HG02981 (cell line): ENCODE measurements around the gene VGLL4.

ENCODE experiments used
- ATAC-seq: cut with Tn5 transposase; IDR thresholded peaks from one replicate; pipeline ENCODE4 v1.9.1; 2021; ENCODE audit warnings: mild to moderate bottlenecking, moderate library complexity; ENCODE audit not compliant: unreplicated experiment

Gene VGLL4

DNA sequence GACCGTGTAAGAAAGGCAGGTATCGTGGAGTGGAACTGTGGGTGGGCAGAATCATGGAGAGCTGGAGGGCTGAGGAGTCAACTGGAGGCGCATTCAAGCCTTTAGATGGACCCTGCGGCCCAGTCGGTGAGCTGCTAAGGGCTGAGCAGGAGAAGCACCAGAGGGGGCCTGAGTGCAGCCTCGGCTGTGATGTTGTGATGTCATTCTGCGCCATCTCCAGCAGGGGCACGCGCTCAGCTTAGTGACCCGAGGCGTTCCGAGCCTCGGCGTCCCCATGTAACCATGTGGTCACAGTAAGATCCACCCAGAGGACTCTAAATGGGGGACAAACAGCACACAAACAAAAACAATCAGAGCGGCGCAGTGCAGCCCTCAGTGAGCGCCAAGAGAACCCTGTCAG lies 76.8 kb downstream of the VGLL4 start:
- no peak for ATAC-seq

DNA sequence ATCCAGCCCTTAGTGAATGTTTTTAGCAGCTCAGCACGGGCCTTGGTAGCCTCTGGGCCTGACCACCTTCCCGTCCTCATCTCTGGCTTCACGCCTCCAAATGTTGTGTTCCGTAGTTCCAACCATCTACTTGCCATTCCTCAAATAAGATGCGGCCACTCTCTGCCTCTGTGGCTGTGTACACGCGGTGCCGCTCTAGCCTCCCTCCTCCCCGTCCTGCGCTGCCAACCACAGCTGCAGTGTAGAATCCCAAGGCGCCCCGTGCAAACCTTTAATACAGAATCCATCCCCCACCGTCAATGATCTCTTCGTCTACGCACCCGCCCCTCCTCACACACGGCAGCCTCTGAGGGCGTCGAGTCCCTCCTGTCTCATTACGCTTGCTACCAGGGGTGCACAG lies 77.2 kb downstream of the VGLL4 start:
- no peak for ATAC-seq

DNA sequence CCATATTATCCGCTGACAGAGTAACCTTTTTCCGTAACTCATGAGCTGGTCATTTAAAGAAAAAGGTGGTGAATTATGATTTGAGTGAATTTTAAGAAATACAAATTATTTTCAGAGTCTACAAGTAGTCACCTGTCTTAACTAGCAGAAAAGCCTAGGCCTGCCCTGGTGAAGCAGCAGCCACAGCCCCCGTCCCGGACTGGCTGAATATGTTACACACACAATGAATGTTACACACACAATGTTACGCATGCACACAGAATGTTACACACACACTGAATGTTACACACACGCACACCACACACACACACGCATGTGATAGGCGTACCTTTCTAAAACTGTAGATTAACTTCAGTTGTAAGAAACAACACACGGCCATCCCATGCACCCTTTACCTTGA lies 77.8 kb downstream of the VGLL4 start:
- ATAC-seq, result no peak

DNA sequence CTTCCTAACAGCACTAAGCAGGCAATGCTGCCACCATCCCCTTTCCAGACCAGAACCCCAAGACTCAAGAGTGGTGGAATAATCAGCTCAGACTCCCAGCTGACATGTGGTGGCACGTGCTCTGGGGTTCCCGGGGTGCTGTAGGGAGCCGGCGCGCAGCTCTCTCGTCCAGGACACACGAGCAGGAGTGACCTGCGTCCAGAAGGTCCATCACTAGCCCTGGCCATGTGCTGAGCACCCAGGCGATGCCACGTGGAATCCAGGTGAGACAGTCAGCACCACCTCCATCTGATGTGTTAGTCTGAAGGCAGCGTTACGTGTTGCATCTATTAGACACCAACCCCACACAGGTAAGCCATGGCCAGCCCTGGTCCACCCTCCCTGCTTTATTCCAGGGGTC lies 78.2 kb downstream of the VGLL4 start:
- no peak for ATAC-seq

DNA sequence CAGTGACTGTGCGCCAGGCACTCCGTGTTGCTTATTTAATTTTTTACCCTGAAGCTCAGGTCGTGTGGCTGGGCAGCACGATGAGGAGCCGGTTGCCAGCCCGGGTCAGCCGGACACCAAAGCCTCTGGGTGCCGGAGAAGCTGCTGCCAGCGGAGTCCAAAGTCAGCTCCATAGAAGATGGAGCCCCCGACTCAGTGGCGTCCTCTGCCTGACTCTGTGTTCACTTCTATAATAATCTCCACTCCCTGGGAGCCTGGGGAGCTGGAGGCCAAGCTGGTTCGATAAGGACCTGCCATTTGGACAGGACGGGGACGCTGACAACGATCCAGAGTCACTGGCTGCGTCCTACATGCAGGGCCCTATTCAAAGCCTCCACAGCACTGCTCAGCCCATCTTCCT lies 78.6 kb downstream of the VGLL4 start:
- no peak for ATAC-seq

DNA sequence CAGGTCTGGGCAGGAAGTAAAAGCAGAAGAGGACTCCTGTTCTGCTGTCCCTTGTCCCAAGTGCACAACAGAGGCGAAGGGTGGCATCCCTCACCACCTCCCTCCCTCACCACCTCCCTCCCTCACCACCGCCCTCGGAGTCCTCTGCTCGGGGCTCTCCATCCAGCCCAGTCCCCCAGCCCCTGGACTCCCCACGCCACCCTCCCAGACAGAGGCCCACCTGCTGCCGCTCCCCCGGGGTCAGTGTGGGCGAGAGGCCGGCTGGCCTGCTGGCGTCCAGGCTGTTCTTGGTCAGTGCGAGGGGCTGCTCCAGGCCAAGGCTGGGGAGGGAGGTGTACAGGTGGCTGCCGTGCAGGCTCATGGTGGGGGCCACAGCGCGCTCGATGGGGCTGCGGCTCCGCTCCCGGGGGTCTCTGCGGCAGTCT lies 79.1 kb downstream of the VGLL4 start:
- ATAC-seq, result no peak

DNA sequence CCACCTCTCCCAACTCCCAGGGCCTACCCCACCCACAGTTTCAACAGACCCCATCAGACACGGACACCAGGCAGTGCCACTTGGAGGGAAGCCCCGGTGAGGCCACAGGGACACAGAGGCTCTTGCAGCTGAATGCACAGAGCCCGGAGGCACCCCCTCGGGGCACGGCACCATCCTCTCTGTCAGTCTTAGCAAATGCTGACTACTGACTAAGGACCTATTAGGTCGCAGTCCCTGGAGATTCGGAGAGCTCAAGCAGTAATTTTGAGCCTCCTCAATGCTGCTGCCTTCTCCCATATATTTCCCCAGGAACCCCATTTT lies 79.9 kb downstream of the VGLL4 start:
- ATAC-seq, result no peak

DNA sequence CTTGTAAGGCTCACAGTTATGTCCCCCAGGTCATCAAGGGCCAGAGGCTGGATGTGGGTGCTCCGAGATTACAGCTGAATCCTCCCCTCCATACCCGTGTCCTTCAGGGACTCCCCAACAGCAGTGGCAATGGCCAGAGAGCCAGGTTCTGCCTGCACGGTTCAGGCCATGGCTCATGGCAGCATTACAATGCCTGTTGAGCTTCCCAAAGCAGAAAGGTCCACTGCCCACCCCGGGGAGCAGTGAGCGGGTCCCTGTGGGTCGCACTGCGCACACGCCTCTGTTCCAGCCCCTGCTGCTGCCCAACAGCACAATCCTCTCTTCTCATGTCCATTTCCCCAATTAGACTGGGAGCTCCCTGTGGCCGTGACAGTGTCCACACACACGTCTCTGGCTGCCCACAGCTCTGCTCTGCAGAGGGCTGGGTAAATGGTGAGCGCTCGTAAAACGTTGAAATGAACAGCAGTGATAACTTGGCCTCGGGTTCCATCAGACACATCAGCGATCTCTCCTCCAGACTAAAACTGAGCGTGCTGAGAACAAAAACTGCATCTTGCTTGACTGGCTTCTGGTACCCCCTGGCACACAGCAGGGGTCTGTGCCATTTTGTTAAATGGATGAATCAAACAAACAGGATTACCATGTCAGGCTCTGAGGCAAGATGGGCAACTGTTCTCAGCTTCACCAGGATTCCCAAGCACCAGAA lies 80.4 kb downstream of the VGLL4 start:
- no peak for ATAC-seq

DNA sequence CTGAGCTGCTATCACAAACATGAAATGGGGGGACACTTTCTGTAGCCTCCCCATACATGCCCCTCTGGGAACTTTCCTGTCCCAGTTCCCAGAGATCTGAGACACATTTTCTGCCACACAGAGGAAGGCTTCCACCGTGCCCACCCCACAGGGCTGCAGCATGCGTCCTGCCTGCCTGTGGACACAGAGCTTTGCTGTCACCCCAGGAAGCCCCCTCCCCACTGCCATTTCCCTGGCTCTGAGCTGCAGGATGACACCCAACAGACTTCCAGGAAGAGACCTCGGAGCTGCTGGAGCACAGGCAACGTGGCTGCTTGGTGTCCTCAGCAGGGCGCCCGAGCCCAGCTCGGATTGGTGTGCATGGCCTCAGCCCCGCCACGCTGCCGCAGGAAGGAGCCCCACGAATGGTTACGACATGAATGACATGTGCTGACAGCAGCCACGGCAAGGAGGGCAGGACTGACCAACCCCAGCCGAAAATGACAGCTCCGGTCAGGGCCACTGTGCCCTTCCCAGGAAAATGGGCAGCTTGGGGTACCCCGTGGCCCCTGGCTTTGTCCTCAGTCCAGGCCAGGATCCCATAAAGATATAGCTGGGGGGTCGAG lies 81.3 kb downstream of the VGLL4 start:
- no peak for ATAC-seq

DNA sequence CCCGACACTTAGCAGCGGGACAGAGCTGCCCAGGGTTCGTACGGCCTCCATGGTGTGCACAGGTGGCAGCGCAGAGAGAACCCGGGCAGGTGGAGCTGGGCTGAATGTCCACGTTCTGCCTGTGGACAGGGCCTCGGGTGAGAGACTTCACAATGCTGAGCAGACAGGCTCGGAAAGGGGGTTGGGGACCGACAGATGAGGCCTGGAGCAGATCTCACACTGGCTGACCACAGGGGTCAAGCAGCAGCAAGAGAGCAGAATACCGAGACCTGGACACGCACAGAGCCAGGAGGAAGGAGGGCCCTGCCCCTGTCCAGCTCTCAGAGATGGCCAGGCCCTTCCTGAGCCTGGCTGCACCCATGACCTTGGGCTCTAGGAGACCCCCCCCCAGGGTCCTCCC lies 83.0 kb downstream of the VGLL4 start:
- ATAC-seq, result no peak

DNA sequence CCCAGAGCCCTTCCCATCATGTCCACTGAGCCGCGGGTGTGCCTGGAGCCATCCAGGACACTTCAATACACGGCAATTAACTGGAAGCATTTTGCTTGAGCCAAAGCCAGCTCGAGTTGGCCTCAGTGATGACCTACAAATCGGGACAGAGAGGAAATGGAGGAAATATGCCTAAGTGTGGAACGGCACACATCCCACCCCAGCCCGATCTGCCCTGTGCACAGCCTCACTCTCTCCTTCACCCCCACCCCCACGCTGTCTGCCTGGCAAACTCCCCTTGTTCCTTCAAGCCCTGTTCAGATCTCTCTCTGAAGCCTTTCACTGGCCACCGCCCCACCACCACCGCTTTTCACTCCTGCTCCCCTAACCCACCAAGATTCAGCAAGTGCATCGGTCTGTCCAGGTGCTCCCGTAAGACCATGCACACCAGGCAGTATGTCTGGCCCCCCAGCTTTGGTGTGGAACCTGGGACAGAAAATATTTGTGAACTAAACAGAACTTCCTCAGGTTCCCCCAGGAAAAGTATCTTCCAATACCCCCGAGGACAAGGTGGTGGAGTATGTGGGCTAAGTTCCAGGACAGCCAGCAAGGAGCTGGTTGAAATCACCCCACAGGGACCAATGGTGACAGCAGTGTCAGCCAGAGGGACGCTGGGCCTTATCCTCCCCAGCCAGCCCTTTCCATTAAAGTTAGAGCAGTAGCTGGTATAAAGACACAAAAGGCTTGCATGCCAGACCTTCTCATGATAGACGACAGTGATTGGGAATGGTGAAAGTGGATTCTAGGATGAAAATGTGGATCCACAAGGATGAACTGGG lies 83.7 kb downstream of the VGLL4 start:
- ATAC-seq, result no peak

DNA sequence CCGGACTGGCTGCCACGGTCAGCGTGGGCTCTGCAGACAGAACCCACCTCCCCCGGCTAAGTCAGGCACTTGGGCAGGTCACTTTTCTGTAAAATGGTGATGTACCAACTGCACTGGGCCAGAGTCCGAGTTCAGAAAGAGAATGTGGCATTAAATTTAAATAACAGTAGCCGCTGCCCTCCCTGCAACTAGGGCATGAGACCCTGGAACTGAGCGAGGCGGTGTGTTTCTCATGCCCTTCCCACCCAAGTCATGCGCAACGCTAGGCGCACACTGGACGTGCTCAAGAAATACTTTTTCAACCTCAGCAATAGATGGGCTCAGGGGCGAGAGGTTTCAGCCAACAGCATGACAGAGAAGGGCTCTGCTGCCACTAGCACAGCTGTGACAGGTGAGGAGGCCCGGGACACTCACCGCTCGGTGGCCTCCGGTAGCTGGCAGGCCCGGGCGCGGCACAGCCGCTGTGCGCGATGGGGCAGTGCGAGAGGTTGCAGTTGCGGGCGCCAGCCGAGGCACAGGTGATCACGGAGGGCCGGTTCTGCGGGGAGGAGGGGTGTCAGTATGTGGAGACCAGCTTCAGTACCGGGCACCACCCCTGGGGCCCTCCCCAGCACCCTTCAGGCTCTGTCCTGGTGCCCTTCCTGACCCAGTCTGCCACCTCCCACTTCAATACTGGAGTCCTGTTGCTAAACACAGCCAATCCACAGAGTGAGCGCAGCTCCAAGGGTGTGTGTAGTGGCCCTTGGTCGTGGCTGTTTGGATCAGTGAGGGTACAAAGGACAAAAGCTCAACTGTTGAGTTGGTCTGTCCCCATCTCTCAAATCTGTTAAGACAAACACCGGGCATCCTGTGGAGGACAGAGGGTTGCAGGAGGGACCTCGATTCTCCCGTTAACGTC lies 84.5 kb downstream of the VGLL4 start:
- no peak for ATAC-seq

DNA sequence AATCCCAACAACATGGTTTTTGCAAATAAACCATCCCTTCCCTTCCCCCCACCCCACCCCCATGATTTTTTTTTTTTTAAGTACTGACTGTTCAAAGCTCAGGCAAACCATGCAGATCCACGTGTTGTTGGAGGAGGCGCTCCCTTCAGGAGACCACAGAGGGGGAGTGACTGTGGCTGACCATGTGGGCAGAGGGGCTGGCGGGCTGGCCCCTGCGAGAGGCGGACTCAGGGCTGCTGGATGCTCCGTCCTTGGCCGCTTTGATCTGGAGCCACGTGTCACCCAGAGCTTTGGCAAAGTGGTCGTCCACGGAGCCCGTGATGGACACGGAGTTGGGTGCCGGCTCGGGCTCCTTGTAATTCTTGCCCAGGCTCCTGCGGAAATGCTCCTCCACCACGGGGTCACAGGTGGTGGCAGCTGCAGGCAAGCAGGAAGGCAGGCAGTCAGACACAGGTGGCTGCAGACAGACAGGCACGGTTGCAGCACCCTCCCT lies 85.3 kb downstream of the VGLL4 start:
- ATAC-seq, result no peak

DNA sequence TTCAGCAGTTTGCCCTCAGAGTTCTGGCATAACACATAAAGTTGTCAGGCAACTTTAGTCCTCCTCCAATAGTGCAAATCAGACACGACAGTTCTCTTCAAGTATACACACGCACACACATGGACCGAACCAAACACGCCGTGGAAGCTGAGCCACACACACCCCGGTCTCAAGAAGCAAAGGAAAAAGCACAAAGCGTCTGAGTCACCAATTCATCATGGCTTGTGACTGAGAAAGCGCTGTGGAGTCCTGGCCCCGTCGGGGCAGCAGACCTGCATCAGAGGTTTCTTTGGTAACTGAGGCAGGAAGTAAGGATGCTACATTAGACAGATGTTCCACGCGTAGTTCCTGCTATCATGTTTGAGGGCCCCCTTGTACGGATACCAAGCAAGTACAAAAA lies 85.7 kb downstream of the VGLL4 start:
- ATAC-seq, result no peak

DNA sequence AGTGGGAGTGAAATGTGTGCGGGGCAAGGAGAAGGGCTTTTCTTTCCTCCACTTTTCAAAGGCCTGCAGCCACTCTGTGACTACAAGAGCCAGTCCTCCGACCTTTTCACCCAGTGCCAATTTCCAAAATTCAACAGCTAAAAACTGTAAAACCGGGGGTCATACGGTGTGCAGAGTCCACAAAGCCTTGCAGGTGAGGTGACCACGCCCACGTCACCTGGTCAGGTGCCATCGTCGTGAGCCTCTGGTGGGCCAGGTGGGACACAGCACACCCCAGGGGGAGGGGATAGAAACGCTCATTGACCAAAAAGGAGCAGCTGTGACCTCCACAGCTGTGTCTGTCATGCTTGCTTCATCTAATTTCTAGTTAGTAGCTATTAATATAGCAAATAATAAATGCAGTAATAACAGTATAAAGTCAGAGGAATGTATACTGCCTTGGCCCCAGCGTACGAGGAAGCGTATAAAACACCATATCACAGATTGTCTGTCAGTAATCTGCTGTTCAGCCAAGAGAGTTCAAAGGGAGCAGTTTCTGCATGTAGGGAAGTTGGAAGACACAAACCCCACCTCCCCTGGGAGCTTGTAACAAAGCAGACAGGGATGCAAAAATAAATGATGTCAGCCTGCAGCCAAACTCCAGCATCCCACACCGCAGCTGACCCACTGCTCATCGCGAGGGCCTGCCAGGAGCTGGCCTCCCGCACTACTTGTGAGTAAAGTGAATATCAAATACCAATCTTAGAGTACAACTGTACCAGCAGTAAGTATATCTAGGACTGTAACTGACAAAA lies 86.7 kb downstream of the VGLL4 start:
- ATAC-seq, result no peak

DNA sequence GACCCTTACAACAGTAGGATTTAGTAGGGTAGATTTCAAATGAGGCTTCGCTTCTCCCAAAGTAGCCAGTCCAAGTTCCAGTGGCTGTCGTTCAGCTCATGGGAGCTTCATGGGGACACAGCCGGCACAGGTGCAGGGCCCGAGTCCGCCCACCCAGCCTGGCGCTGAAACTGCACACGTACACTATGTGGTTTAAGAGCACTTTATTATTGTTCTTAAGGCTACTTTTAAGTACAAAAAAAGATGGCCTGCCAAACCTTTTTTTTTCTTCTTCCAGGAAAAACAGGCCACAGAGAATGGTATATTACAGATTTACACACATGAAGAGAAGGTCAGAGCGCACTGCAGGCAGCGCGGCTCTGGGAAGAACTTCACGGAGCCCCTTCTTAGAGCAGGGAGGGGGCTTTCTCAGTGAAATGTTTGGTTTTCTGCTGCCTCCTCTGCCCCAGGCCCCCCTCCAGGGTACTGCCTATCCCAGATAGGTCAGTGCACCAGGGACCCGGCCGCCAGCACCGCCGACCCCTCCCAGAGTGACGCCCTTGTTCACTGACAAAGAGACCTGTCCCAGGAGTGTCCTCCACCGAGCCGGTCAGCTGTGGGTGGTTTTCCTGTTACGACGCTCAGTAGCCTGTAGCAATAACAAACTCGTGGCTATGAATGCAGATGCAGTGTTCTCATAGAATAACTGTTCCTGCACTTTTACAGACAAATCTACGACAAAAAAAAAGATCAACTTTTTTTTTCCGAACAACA lies 87.7 kb downstream of the VGLL4 start:
- no peak for ATAC-seq

DNA sequence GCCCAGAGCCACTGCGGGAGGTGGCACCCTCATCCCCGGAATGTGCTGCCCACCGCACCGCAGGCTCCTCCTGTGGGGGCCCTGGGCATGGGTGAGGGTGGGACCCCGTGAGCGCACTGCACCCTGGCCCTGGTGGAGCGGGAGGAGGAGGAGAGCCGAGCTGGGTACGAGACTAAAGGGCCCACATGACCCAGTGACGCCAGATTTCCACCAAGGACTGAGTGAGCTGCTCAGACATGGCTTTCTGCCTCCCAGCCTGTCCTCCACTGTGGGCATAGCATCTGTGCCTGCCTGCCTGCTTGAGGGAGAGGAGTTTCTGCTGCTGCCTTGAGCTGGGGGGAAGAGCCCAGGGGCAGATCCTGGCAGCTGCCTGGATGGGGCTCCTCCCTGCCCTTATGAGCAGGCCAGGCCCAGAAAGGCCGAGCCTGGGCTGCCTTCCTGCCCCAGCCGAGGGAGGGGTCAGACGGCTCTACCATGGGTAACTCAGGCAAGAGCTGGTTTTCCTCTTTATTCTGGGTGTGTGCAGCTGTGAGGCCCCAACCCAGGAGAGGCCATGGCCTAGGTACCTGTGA lies 88.4 kb downstream of the VGLL4 start:
- ATAC-seq, result no peak

DNA sequence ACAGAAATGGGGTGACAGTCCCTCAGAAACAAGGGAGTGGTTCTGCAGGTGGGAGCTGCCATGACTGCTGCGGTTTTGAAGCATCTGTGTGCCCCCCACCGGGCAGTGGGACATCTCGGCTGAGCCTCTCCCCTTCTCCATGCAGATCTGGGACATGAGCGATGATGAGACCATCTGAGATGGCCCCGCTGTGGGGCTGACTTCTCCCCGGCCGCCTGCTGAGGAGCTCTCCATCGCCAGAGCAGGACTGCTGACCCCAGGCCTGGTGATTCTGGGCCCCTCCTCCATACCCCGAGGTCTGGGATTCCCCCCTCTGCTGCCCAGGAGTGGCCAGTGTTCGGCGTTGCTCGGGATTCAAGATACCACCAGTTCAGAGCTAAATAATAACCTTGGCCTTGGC lies 89.0 kb downstream of the VGLL4 start:
- no peak for ATAC-seq

DNA sequence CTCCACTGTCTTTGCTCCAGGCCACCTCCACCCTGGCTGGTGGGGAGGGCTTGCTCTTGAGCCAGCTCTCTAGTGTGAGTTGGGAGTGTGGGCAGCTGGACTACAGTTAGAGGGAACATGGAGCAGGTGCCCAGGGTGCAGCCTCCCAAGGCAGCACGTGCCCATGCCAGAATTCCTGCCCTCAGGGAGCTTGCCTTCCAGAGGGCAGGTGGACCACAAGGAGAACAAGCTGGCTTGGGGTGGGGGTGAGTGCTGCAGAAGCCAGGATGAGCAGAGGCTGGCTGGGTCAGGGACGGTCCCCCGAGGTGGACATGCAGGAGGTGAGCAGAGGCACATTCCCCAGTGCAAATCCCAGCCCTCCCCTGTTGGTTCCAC lies 89.5 kb downstream of the VGLL4 start:
- ATAC-seq, result no peak
